ENCODE data around the gene ARID3A.
A peak's percentile ranks its signal among the peaks of the same experiment; 100 is the strongest.
"Not testable (repeated sequence)": the region's sequence is repeated elsewhere in the genome, so short reads cannot be mapped to it uniquely, and the experiment has no call there.

ARID3A gene

DNA sequence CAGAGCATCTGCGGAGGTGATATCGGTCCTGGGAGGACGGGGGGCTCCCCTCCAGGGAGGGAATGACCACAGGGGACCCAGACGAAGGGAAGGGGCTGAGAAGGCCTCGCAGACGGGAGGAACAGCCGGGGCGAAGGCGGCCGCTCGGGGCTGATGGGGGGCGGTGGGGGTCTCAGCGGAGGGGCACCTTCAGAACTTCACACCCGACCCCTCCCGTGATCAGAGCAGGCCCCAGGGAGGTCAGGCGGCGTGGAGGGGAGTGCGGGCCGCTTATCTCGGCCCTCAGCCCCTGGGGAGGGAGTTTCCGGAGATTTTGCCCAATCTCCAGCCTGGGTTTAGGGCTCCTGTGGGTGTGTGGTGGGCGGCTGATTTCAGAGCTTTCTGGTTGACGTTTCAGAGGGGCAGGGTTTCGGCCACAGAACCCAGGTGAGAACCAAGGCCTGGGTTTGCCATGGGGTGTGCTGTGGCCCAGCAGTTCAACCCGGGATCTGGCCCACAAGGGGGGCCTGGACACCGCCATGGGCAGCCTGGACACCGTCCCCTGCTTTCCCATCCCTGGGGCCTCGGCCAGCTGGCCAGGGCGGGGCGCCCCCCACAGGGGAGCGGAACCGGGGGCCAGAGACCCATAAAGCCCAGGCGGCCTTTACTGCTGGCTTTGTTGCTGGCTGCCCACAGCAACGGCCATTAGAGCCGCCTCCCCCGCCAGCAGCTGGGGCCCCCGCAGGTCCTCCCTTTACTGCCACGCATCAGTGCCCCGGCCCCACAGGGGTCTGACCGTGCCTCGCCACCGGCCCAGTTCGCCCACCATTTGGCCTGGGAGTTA is 29.0 kb downstream of the ARID3A start:
- in situ Hi-C loops (cut with HindIII; ENCODE audit: low pct_ligation_motif_present, low sequenced_read_pairs) = no loop called here
- DNase-seq = no peak
- no peaks in the 10 kb centered on the region for H3K27me3 ChIP-seq (replicated peaks)
- TF ChIP-seq, protein P1, sequence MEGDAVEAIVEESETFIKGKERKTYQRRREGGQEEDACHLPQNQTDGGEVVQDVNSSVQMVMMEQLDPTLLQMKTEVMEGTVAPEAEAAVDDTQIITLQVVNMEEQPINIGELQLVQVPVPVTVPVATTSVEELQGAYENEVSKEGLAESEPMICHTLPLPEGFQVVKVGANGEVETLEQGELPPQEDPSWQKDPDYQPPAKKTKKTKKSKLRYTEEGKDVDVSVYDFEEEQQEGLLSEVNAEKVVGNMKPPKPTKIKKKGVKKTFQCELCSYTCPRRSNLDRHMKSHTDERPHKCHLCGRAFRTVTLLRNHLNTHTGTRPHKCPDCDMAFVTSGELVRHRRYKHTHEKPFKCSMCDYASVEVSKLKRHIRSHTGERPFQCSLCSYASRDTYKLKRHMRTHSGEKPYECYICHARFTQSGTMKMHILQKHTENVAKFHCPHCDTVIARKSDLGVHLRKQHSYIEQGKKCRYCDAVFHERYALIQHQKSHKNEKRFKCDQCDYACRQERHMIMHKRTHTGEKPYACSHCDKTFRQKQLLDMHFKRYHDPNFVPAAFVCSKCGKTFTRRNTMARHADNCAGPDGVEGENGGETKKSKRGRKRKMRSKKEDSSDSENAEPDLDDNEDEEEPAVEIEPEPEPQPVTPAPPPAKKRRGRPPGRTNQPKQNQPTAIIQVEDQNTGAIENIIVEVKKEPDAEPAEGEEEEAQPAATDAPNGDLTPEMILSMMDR (IDR thresholded peaks at IDR 0.05; ENCODE audit: low read depth, low read length, missing control alignments) = no peak
- H3K27ac ChIP-seq = no peak overlapping the region
- peaks cover 2% of the 10 kb centered on the region for H3K36me3 ChIP-seq (replicated peaks)
- H3K4me3 ChIP-seq (ENCODE audit: low read depth, low read length) = no peak overlapping the region

DNA sequence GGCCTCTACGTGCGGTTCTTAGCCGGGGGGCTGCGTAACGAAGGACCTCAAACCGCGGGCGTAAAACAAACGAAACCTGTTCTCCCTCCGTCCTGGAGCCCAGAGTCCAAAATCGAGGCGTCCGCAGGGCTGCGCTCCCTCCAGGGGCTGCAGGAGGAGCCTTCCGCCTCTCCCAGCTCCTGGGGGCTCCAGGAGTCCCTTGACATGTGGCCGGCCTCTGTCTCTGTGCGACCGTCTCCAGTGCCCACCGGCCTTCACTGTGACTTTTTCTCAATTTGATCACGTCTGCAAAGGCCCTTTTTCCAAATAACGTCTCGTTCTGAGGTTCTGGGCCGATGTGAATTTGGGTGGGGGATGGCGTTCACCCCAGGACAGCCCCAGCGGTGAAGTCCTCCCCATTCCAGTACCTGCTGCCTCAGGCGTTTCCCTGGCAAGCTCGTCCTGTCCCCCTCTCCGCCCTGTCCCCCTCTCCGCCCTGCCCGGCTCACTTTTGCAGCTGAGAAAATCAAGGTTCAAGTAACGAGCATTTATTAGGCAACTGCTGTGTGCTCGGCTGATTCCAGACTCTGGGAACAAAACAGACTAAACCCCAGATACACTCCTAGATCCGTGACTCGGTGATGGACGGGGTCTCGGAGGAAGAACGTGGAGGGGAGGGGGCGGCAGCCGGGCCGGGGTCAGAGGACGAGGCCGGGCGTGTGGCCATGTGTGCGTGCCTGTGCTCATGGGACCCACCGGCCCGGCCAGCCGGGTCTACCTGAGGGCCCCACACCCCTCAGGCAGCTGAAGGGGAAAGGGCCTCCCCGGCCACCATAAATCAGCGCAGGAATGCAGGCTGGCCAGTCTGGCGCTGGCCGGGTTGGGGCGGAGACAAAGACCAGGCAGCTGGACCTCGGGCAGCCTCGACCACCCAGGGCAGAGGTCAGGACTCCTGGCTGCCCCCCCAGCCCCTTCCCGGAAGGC is 30.2 kb downstream of the ARID3A start:
- no peak for DNase-seq
- no peak overlapping the region for H3K4me3 ChIP-seq (ENCODE audit: low read depth, low read length)
- TF ChIP-seq, protein P1 (IDR thresholded peaks at IDR 0.05; ENCODE audit: low read depth, low read length, missing control alignments) = no peak
- H3K27ac ChIP-seq = no peak overlapping the region
- in situ Hi-C loops (cut with HindIII; ENCODE audit: low pct_ligation_motif_present, low sequenced_read_pairs) = no loop called here
- H3K36me3 ChIP-seq (replicated peaks) = peaks cover 5% of the 10 kb centered on the region
- no peaks in the 10 kb centered on the region for H3K27me3 ChIP-seq (replicated peaks)

DNA sequence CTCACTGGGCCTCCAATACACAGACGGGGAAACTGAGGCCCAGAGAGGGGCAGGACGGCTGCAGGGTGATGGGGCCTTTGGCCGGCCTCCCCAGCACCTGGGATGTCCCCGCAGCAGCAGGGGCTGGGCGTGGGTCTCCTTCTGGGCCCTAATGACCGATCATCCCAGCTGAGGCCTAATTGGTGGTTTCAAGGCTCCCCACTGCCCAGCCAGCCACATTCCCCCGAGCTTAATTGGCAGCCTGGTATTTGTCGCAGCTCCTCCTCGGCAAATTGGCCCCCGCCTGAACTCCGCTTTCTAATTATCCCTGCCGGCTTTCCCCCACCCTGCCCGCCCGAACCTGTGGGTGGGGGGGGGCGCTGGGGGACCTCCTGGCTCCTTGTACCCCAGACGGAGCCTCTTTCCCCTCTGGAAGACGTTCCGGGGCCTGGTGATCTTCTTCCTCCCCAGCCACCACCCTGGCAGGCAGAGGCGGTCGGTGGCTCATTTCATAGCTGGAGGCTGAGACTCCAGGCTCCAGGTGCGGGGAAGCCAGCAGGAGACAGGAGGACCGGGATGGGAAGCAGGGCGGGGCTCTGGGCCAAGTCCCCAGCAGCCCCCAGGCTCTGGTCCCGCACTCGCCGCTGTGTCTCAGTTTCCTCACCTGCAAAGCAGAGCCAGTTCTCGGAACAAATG is 31.1 kb downstream of the ARID3A start:
- no peak overlapping the region for H3K27ac ChIP-seq
- TF ChIP-seq, protein P1 (IDR thresholded peaks at IDR 0.05; ENCODE audit: low read depth, low read length, missing control alignments) = no peak
- DNase-seq = no peak

DNA sequence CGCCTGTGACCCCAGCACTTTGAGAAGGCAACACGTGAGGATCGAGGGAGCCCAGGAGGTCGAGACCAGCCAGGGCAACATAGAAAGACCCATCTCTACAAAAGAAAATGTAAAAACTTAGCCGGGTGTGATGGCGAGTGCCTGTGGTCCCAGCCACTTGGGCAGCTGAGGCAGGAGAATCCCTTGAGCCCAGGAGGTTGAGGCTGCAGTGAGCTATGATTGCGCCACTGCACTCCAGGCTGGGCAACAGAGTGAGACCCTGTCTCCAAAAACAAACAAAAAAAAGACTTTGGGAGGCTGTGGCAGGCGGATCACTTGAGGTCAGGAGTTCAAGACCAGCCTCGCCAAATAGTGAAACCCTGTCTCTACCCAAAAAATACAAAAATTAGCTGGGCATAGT is 31.7 kb downstream of the ARID3A start:
- H3K36me3 ChIP-seq (replicated peaks); H3K27me3 ChIP-seq (replicated peaks); H3K4me3 ChIP-seq (ENCODE audit: low read depth, low read length); in situ Hi-C loops (cut with HindIII; ENCODE audit: low pct_ligation_motif_present, low sequenced_read_pairs); H3K27ac ChIP-seq; DNase-seq: not testable (repeated sequence)

More for the DNA sequence above, 31.1 kb downstream of the ARID3A start:
- in situ Hi-C loops (cut with HindIII; ENCODE audit: low pct_ligation_motif_present, low sequenced_read_pairs) = no loop called here
- peaks cover 8% of the 10 kb centered on the region for H3K36me3 ChIP-seq (replicated peaks)
- H3K4me3 ChIP-seq (ENCODE audit: low read depth, low read length) = no peak overlapping the region
- no peaks in the 10 kb centered on the region for H3K27me3 ChIP-seq (replicated peaks)

- peak; percentile 31 for DNase-seq
- in situ Hi-C loops (cut with HindIII; ENCODE audit: low pct_ligation_motif_present, low sequenced_read_pairs) = no loop called here
Observed at GRCh38 chr19:958967-959855, 33.4 kb downstream of the ARID3A start.

More at GRCh38 chr19:958967-959855, 33.4 kb downstream of the ARID3A start:
- Histone ChIP-seq H3K27ac (no peak overlapping the region), H3K27me3 (replicated peaks) (no peaks in the 10 kb centered on the region), H3K4me3 (ENCODE audit: low read depth, low read length) (no peak overlapping the region), H3K36me3 (replicated peaks) (peaks cover 11% of the 10 kb centered on the region)
- TF ChIP-seq, protein P1 (IDR thresholded peaks at IDR 0.05; ENCODE audit: low read depth, low read length, missing control alignments) = no peak
